ENCODE results near the gene CAPZB.
"Not testable (repeated sequence)": the region's sequence is repeated elsewhere in the genome, so short reads cannot be mapped to it uniquely, and the experiment has no call there.

The CAPZB gene

GRCh38 chr1:19485362-19486187 is at the start of gene CAPZB:
Gene CAPZB (minus strand): TSS chr1:19485539. CDS start chr1:19485438, 101 bp downstream.
- DNase-seq (ENCODE audit: low spot score) = peak; percentile 98

- no peak for DNase-seq (ENCODE audit: low spot score)
Observed at GRCh38 chr1:19534281-19534680, 48.9 kb upstream of the CAPZB start.

GRCh38 chr1:19533626-19534025 is 48.3 kb upstream of the CAPZB start:
- no peak for DNase-seq (ENCODE audit: low spot score)

- DNase-seq (ENCODE audit: low spot score) = no peak
Observed at GRCh38 chr1:19532519-19532918, 47.2 kb upstream of the CAPZB start.

- no peak for DNase-seq (ENCODE audit: low spot score)
Observed at GRCh38 chr1:19529664-19530063, 44.3 kb upstream of the CAPZB start.

- no peak for DNase-seq (ENCODE audit: low spot score)
Observed at GRCh38 chr1:19528438-19528837, 43.1 kb upstream of the CAPZB start.

- DNase-seq (ENCODE audit: low spot score) = no peak
Observed at GRCh38 chr1:19525607-19526545, 40.5 kb upstream of the CAPZB start.

GRCh38 chr1:19524791-19525190 is 39.5 kb upstream of the CAPZB start:
- DNase-seq (ENCODE audit: low spot score) = no peak

GRCh38 chr1:19522570-19522969 is 37.2 kb upstream of the CAPZB start:
- not testable (repeated sequence) for DNase-seq (ENCODE audit: low spot score)

- DNase-seq (ENCODE audit: low spot score) = no peak
Observed at GRCh38 chr1:19521411-19521810, 36.1 kb upstream of the CAPZB start.

- DNase-seq (ENCODE audit: low spot score) = no peak
Observed at GRCh38 chr1:19517017-19517416, 31.7 kb upstream of the CAPZB start.

- no peak for DNase-seq (ENCODE audit: low spot score)
Observed at GRCh38 chr1:19515201-19515600, 29.9 kb upstream of the CAPZB start.

- DNase-seq (ENCODE audit: low spot score) = no peak
Observed at GRCh38 chr1:19514391-19514831, 29.1 kb upstream of the CAPZB start.

- no peak for DNase-seq (ENCODE audit: low spot score)
Observed at GRCh38 chr1:19512545-19512944, 27.2 kb upstream of the CAPZB start.

- no peak for DNase-seq (ENCODE audit: low spot score)
Observed at GRCh38 chr1:19511116-19511515, 25.8 kb upstream of the CAPZB start.

- not testable (repeated sequence) for DNase-seq (ENCODE audit: low spot score)
Observed at GRCh38 chr1:19509647-19510046, 24.3 kb upstream of the CAPZB start.

- no peak for DNase-seq (ENCODE audit: low spot score)
Observed at GRCh38 chr1:19507516-19507915, 22.2 kb upstream of the CAPZB start.

- no peak for DNase-seq (ENCODE audit: low spot score)
Observed at GRCh38 chr1:19505693-19506457, 20.5 kb upstream of the CAPZB start.

- peak; percentile 47 for DNase-seq (ENCODE audit: low spot score)
Observed at GRCh38 chr1:19504796-19505692, 19.7 kb upstream of the CAPZB start.

- DNase-seq (ENCODE audit: low spot score) = not testable (repeated sequence)
Observed at GRCh38 chr1:19502284-19502683, 16.9 kb upstream of the CAPZB start.

- DNase-seq (ENCODE audit: low spot score) = not testable (repeated sequence)
Observed at GRCh38 chr1:19499887-19500286, 14.5 kb upstream of the CAPZB start.
